GM23248 (cell line): ENCODE results near the gene PEX13. TPM values are rescaled to one million over a fixed set of nuclear protein-coding genes. Genes with fewer than 3 reads are reported as not detected.
A peak's percentile ranks its signal among the peaks of the same experiment; 100 is the strongest.

Source experiments
- DNase-seq: peaks from one replicate; pipeline ENCODE4 v3.0.0-alpha.2; 2015
- H2AFZ ChIP-seq: fragments of 200-600 bp; sonication (generic); 2 replicates; pipeline ENCODE4 v1.6.1; 2016; ENCODE audit warnings: antibody characterized with exemption
- H3F3A ChIP-seq: fragments of 200-600 bp; sonication (generic); 2 replicates; pipeline ENCODE4 v1.6.1; 2016; ENCODE audit warnings: mild to moderate bottlenecking, antibody characterized with exemption, mixed run types; ENCODE audit not compliant: insufficient read depth
- H3K27ac ChIP-seq: fragments of 200-600 bp; sonication (generic); 2 replicates; pipeline ENCODE4 v1.5.1; 2016; ENCODE audit warnings: mild to moderate bottlenecking
- H3K27me3 ChIP-seq: fragments of 200-600 bp; sonication (generic); replicated peaks from 2 replicates; pipeline ENCODE4 v1.6.1; 2016; ENCODE audit warnings: mild to moderate bottlenecking; ENCODE audit not compliant: insufficient read depth
- H3K36me3 ChIP-seq: fragments of 200-600 bp; sonication (generic); 2 replicates; pipeline ENCODE4 v1.6.1; 2016; ENCODE audit warnings: low read depth, mild to moderate bottlenecking
- H3K4me1 ChIP-seq: fragments of 200-600 bp; sonication (generic); 2 replicates; pipeline ENCODE4 v1.6.1; 2016; ENCODE audit warnings: mild to moderate bottlenecking; ENCODE audit not compliant: insufficient read depth
- H3K4me2 ChIP-seq: fragments of 200-600 bp; sonication (generic); one replicate; pipeline ENCODE4 v1.6.1; 2016; ENCODE audit warnings: mild to moderate bottlenecking; ENCODE audit not compliant: unreplicated experiment
- H3K4me3 ChIP-seq: fragments of 200-600 bp; sonication (generic); 2 replicates; pipeline ENCODE4 v1.5.1; 2016; ENCODE audit warnings: mild to moderate bottlenecking
- H3K79me2 ChIP-seq: fragments of 200-600 bp; sonication (generic); 2 replicates; pipeline ENCODE4 v1.6.1; 2016; ENCODE audit warnings: mild to moderate bottlenecking; ENCODE audit not compliant: insufficient read depth
- H3K9ac ChIP-seq: fragments of 200-600 bp; sonication (generic); 2 replicates; pipeline ENCODE4 v1.6.1; 2016; ENCODE audit warnings: mild to moderate bottlenecking
- H3K9me2 ChIP-seq: fragments of 200-600 bp; sonication (generic); 2 replicates; pipeline ENCODE4 v1.6.1; 2016; ENCODE audit warnings: mixed run types, mild to moderate bottlenecking, moderate library complexity; ENCODE audit not compliant: insufficient read depth
- H3K9me3 ChIP-seq: fragments of 200-600 bp; sonication (generic); one replicate; pipeline ENCODE4 v1.6.1; 2017; ENCODE audit warnings: low read depth
- H4K20me1 ChIP-seq: fragments of 200-600 bp; sonication (generic); 2 replicates; pipeline ENCODE4 v1.6.0; 2016; ENCODE audit not compliant: insufficient read depth
- EZH2 ChIP-seq: fragments of 200-600 bp; sonication (generic); IDR thresholded peaks from 2 replicates; pipeline ENCODE4 v1.6.1; 2018; ENCODE audit warnings: antibody characterized with exemption, mild to moderate bottlenecking; ENCODE audit not compliant: insufficient read depth, poor library complexity, severe bottlenecking
- EZH2phosphoT487 ChIP-seq: fragments of 200-600 bp; sonication (generic); IDR thresholded peaks from 2 replicates; pipeline ENCODE4 v1.6.1; 2018; ENCODE audit warnings: antibody characterized with exemption, moderate library complexity, mild to moderate bottlenecking, low read depth; ENCODE audit not compliant: insufficient read depth
- WGBS, 2 experiments: methylation state at CpG; one replicate each; pipeline ENCODE4 v1.1.6; 2015 to 2017; ENCODE audit warnings: low lambda C conversion rate in 2 of 2, low coverage in 1 of 2; ENCODE audit errors: missing lambda C conversion rate in 2 of 2; 5-methylcytosine and 5-hydroxymethylcytosine counted together
- in situ Hi-C: fragments of 300-500 bp; cut with MboI; formaldehyde crosslinking; loops from 2 replicates; pipeline ENCODE4 v1.15.0; 2020
- polyA plus RNA-seq: library from polyadenylated mRNA; unstranded; fragments of >200 nt; fragmentation: Nextera tagmentation; extraction: Ambion mirVana; gene quantifications from 2 replicates; pipeline ENCODE4 v1.2.1, GENCODE V29; 2016
- total RNA-seq: library from RNA; depleted of rRNA; stranded (reverse); fragments of >200 nt; shearing (Covaris generic); gene quantifications from 2 replicates; pipeline ENCODE4 v1.2.3, GENCODE V29; 2014

PEX13 gene
- total and polyA plus RNA-seq, 2 experiments from 2014 or later, result 22.4 to 43.6 TPM

DNA sequence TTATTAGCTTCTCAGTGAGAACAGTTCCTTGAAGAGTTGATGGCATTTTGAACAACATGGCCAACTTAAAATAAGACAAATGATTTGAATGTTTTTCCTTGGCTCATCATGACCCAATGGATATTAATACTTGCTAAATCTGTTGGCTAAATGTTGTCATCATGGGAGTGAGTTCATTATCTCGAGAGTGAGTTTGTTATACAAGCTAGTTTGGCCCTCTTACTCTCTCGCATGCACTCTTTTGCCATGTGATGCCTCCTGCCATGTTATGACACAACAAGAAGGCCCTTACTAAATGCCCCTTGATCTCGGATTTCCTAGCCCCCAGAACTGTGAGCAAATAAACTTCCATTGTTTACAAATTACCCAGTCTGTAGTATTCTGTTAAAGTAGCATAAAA, 25.3 kb downstream of the PEX13 start:
- Histone ChIP-seq H3K27ac (no peak overlapping the region), H3K79me2 (peaks cover 6% of the 10 kb centered on the region; the same call in 1 of the 2 replicates), H3K27me3 (no peaks in the 10 kb centered on the region), H3K4me1 (no peaks in the 10 kb centered on the region), H3F3A (0 out of 2 replicates have a peak, but pooled peaks cover 8% of the 10 kb centered on the region), H2AFZ (no peak overlapping the region), H3K4me3 (no peak overlapping the region), H3K9me3 (no peaks in the 10 kb centered on the region), H3K36me3 (peaks cover 23% of the 10 kb centered on the region), H3K4me2 (no peak overlapping the region), H3K9me2 (0 out of 2 replicates have a peak, but pooled peaks cover 3% of the 10 kb centered on the region), H4K20me1 (no peaks in the 10 kb centered on the region), H3K9ac (no peak overlapping the region)
- no peak for DNase-seq
- in situ Hi-C loops, result no loop called here
- WGBS, 2 experiments, result 38 to 49% methylated on average over 3 of the region's 3 CpGs
- TF ChIP-seq EZH2phosphoT487 (no peak), EZH2 (no peak)

DNA sequence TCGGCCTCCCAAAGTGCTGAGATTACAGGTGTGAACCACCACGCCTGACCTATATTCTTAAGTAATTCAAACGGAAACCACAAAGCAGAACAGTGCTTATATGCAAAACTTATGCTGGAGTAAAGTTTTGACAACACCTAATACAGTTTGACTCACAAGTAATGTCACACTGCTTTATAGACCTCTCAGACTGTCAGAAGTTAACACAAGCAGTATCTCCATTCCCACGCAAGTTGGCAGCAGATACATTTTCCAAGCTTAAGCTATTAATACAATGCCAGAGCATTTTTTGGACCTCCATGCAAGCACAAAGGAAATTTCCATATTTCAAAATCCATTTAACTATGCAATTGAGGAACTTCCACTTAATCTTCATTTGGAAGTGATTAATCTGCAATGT, 27.1 kb downstream of the PEX13 start:
- TF ChIP-seq EZH2phosphoT487, result no peak
- no peak for TF ChIP-seq EZH2
- DNase-seq, result no peak

DNA sequence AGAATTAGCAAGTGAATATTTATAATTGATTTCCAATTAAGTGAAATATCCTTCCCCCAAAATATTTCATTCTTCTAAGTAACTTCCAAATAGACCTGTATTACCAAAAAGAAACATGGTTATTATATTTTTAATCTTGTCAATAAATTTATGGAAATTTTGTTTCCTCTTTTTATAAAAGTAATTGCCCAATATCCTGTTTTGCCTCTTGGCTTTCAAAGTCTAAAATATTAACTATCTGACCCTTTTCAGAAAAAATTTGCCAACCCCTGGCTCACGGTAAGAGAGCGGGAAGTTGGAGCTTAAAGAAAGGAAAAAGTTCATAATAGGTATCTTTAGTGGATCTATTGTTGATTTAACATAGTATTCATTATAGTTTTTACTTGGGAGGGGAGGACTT, 27.7 kb downstream of the PEX13 start:
- DNase-seq, result no peak
- Histone ChIP-seq H3K9me3 (no peaks in the 10 kb centered on the region), H3K9ac (no peak overlapping the region), H3K79me2 (peaks cover 6% of the 10 kb centered on the region; the same call in 1 of the 2 replicates), H3K9me2 (no peaks in the 10 kb centered on the region), H3K4me2 (no peak overlapping the region), H3F3A (0 out of 2 replicates have a peak, but pooled peaks cover 4% of the 10 kb centered on the region), H3K4me3 (no peak overlapping the region), H2AFZ (no peak overlapping the region), H3K4me1 (no peaks in the 10 kb centered on the region), H3K27me3 (no peaks in the 10 kb centered on the region), H3K36me3 (peaks cover 46% of the 10 kb centered on the region), H4K20me1 (no peaks in the 10 kb centered on the region), H3K27ac (no peak overlapping the region)
- TF ChIP-seq EZH2 (no peak), EZH2phosphoT487 (no peak)
- in situ Hi-C loops, result no loop called here
- WGBS, 2 experiments, result 58 to 60% methylated on average over 2 of the region's 2 CpGs

More for the DNA sequence above, 27.1 kb downstream of the PEX13 start:
- Histone ChIP-seq H3K9me3 (no peaks in the 10 kb centered on the region), H3K9me2 (no peaks in the 10 kb centered on the region), H2AFZ (no peak overlapping the region), H3K4me1 (no peaks in the 10 kb centered on the region), H3K27me3 (no peaks in the 10 kb centered on the region), H3F3A (0 out of 2 replicates have a peak, but pooled peaks cover 4% of the 10 kb centered on the region), H3K4me3 (no peak overlapping the region), H4K20me1 (no peaks in the 10 kb centered on the region), H3K9ac (no peak overlapping the region), H3K27ac (no peak overlapping the region), H3K79me2 (peaks cover 6% of the 10 kb centered on the region; the same call in 1 of the 2 replicates), H3K36me3 (peaks cover 40% of the 10 kb centered on the region), H3K4me2 (no peak overlapping the region)
- in situ Hi-C loops, result no loop called here
- 70 to 75% methylated on average over 4 of the region's 4 CpGs for WGBS, 2 experiments

DNA sequence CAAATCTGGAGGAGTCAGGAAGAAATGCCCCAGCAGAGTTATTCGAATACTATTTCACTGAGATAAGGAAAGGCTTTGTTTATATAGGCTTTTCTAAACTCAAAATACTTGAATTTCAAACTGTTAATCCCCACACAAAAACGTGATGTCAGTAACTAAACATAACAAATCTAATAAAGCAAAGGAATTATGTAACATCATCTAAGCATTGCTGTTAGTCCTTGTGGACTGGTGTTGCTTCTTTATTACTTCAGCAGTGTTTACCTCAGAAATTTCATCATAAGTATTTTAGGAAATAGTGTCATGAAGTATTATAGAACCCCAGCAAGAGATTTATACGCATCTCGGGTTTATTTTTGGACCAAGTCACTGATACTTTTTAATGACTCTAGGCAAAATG, 28.5 kb downstream of the PEX13 start:
- Histone ChIP-seq H3K4me3 (no peak overlapping the region), H3K36me3 (peaks cover 52% of the 10 kb centered on the region), H3K4me1 (no peaks in the 10 kb centered on the region), H3K79me2 (peaks cover 6% of the 10 kb centered on the region; the same call in 1 of the 2 replicates), H3K9me3 (no peaks in the 10 kb centered on the region), H3K4me2 (no peak overlapping the region), H3F3A (0 out of 2 replicates have a peak, but pooled peaks cover 4% of the 10 kb centered on the region), H3K27ac (no peak overlapping the region), H2AFZ (no peak overlapping the region), H3K27me3 (no peaks in the 10 kb centered on the region), H3K9ac (no peak overlapping the region), H3K9me2 (no peaks in the 10 kb centered on the region), H4K20me1 (no peaks in the 10 kb centered on the region)
- peak; percentile 21 for DNase-seq
- in situ Hi-C loops, result no loop called here
- 41 to 44% methylated on average over 4 of the region's 4 CpGs for WGBS, 2 experiments
- TF ChIP-seq EZH2phosphoT487 (no peak), EZH2 (no peak)

DNA sequence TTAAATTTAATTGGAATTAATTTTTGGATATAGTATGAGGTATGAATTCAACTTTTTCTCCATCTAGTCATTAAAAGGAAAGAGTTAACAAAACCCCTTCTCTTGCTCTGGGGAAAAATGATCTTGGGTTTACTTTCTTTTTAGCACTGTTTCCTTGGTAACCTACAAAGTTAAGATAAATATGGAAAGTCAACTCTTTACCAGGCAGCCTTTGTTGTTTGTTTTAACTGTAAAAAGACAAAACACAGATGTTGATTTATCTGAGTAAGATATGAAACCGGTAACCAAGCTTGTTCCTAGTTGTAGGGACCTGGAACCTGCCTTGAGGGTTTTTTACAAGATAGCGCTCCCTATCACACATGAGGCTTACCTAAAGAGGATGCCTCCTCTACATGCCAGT, 38.0 kb downstream of the PEX13 start:
- Histone ChIP-seq H2AFZ (no peak overlapping the region), H3K9me3 (no peaks in the 10 kb centered on the region), H3K4me1 (no peaks in the 10 kb centered on the region), H3F3A (no peaks in the 10 kb centered on the region), H3K79me2 (no peaks in the 10 kb centered on the region), H3K27ac (no peak overlapping the region), H4K20me1 (no peaks in the 10 kb centered on the region), H3K36me3 (peaks cover 13% of the 10 kb centered on the region), H3K9me2 (no peaks in the 10 kb centered on the region), H3K4me2 (no peak overlapping the region), H3K27me3 (no peaks in the 10 kb centered on the region), H3K9ac (no peak overlapping the region), H3K4me3 (no peak overlapping the region)
- no peak for DNase-seq
- in situ Hi-C loops, result no loop called here
- 53 to 55% methylated on average over 2 of the region's 2 CpGs for WGBS, 2 experiments
- TF ChIP-seq EZH2, result no peak
- no peak for TF ChIP-seq EZH2phosphoT487
